ENCODE data around the gene WSB2.
A peak's percentile ranks its signal among the peaks of the same experiment; 100 is the strongest.
"Not testable (repeated sequence)": the region's sequence is repeated elsewhere in the genome, so short reads cannot be mapped to it uniquely, and the experiment has no call there.

The WSB2 gene

DNA sequence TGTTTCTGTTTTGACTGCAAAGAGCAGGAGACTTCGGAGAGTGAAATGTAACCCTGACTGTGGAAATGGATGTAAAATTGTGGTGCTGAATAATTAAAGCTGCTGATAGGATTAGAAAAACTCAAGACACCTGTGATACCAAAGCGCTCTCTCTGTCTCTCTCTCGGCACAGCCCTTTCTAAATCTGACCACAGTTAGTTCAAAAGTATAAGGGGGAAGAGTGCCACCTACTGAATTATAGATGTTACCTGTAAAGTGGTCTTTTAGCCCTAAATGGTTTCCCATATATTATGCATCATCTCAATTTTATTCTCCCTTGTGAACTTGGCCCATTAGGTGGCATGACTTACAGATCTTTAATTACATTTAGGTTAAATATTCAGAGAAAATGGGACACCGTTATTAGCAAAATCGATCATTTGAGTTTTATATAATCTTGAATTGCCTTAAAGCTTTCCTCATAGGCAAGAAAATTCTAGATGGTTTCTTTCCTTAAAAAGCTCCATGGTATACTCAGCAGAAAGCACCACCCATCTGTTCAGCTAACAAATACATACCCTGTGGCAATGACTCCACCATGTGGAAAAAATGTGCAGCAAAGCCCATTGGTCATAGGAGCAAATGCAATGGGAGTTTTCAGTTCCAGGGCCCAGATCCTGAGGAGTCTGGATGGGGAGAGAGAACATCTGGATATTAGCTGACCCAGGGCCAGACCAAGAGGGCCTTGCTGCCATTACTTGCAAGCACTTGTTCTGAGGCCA lies 26.4 kb downstream of the WSB2 start:
- no peaks in the 10 kb centered on the region for H3K4me1 ChIP-seq (ENCODE audit: insufficient read depth, low read length)
- H3K9me3 ChIP-seq (ENCODE audit: control insufficient read depth, insufficient read depth, low read length), result no peaks in the 10 kb centered on the region
- H3K36me3 ChIP-seq (ENCODE audit: insufficient read depth, low read length), result peaks cover 28% of the 10 kb centered on the region
- H3K9ac ChIP-seq (ENCODE audit: low read depth, low read length), result no peak overlapping the region

DNA sequence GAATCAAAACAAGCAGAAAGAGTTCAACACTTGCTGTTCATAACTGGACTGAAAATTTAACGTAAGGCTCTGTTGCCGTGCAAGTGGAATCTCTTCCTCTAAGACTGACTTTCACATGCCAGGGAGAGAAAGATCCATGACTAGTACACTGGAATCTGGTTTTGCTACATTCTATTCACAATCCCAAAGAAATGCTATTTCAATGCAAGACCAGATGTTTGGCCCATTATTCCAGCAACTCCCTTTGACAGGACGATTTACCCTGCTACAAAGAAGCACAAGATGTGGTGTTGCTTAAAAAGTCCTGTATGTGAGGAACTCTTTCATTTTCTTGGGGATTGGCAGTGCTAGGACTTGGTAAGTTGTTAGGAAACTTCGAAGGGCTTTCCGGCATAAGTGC lies 27.1 kb downstream of the WSB2 start:
- Histone ChIP-seq H3K9ac (ENCODE audit: low read depth, low read length) (no peak overlapping the region), H3K9me3 (ENCODE audit: control insufficient read depth, insufficient read depth, low read length) (no peaks in the 10 kb centered on the region), H3K4me1 (ENCODE audit: insufficient read depth, low read length) (no peaks in the 10 kb centered on the region), H3K36me3 (ENCODE audit: insufficient read depth, low read length) (peaks cover 24% of the 10 kb centered on the region)

DNA sequence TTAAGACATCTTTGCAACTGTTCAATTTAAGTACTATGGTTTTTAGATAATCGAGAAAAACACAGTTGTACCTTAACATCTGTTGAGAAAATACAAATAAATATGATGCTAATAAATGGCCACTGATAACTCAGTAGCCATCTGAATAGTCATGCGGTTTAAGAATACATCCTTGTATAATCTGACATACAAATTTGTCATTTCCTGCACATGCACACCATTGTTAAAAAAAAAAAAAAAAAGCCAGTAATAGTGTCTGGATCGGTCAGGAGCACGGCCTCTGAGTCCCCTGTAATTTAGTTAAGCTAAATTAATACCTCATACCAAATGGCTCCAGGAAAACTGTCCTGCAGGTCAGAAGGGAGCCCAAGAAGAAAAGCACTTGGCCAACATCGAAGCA lies 27.7 kb downstream of the WSB2 start:
- H3K4me1 ChIP-seq (ENCODE audit: insufficient read depth, low read length), result no peaks in the 10 kb centered on the region
- H3K9me3 ChIP-seq (ENCODE audit: control insufficient read depth, insufficient read depth, low read length), result no peaks in the 10 kb centered on the region
- H3K9ac ChIP-seq (ENCODE audit: low read depth, low read length), result no peak overlapping the region
- peaks cover 24% of the 10 kb centered on the region for H3K36me3 ChIP-seq (ENCODE audit: insufficient read depth, low read length)

DNA sequence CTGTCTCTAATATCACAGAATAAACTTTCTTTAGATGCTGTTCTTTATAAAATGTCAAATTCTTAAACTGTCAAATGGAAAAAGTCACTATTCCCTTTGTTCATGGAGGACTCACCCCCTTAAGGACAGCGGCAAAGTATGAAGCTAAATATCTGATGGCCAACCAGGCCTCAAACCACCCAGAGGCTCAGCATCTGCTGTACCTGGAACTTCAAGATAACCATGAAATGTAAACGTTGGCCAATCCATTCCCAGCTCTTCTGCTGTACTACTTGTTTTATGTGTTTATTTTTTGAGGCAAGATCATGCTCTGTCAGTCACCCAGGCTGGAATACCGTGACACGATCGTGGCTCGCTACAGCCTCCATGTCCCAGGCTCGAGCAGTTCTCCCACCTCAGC lies 28.8 kb downstream of the WSB2 start:
- no peaks in the 10 kb centered on the region for H3K9me3 ChIP-seq (ENCODE audit: control insufficient read depth, insufficient read depth, low read length)
- H3K36me3 ChIP-seq (ENCODE audit: insufficient read depth, low read length), result peaks cover 25% of the 10 kb centered on the region
- no peak overlapping the region for H3K9ac ChIP-seq (ENCODE audit: low read depth, low read length)
- H3K4me1 ChIP-seq (ENCODE audit: insufficient read depth, low read length), result no peaks in the 10 kb centered on the region

DNA sequence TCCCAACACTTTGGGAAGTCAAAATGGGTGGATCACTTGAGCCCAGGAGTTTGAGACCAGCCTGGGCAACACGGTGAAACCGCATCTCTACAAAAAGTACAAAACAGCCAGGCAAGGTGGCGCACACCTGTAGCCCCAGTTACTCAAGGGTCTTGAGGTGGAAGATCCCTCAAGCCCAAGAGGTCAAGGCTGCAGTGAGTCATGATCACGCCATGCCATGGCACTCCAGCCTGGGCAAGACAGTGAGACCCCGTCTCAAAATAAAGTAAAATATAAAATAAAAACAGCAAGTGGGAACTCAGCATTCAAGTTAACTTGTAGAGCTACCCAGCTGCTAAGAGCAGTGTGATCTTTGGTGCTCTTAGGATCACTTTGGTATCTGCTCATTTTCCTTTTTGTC lies 31.8 kb downstream of the WSB2 start:
- H3K4me1 ChIP-seq (ENCODE audit: insufficient read depth, low read length), result no peaks in the 10 kb centered on the region
- H3K9ac ChIP-seq (ENCODE audit: low read depth, low read length), result no peak overlapping the region
- peaks cover 34% of the 10 kb centered on the region for H3K36me3 ChIP-seq (ENCODE audit: insufficient read depth, low read length)
- no peaks in the 10 kb centered on the region for H3K9me3 ChIP-seq (ENCODE audit: control insufficient read depth, insufficient read depth, low read length)

DNA sequence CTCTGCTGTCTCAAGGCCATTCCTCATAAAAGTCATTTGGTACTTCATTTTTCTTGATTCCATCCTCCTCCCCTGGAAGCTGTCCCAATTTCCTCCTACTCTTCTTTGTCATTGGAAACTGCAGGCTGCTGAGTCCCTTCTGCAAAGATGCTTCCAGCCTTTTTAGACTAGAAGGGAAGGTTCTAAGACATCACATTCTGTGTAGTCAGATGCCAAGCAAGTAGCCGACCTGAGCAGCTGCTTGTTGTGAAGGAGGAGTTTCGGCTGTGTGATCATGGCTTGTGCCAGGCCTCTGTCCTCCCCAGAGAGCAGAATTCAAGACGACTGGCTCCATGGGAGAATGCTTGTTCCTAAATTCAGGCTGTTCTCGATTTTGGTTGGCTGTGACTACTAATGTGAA lies 35.8 kb downstream of the WSB2 start:
- Histone ChIP-seq H3K9me3 (ENCODE audit: control insufficient read depth, insufficient read depth, low read length) (no peaks in the 10 kb centered on the region), H3K36me3 (ENCODE audit: insufficient read depth, low read length) (peaks cover 31% of the 10 kb centered on the region), H3K9ac (ENCODE audit: low read depth, low read length) (no peak overlapping the region), H3K4me1 (ENCODE audit: insufficient read depth, low read length) (no peaks in the 10 kb centered on the region)

DNA sequence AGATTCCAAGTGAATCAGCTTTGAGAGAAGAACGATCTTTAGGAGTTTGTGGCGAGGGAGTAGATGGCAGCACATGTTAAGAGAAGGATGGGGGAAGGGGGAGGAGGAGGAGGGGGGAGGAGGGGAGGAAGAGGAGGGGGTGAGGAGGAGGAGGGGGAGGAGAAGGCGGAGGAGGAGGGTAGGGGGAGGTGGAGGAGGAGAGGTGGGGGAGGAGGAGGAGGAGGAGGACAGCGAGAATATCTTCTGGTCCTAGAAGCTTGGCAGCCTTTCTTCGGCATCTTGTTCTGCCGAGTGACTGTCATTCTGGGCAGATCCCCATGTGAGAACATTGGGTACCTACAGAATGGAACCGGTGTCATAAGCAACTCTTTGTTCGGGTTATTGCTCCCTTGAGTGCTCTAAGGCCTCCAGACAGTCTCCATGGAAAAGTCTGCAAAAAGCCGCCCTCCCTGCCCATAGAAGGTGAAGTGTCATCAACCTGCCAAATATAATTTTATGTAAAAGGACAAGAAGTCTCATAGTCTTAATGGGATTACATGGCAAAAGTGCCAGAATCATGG lies 37.6 kb downstream of the WSB2 start:
- Histone ChIP-seq H3K36me3 (ENCODE audit: insufficient read depth, low read length) (peaks cover 35% of the 10 kb centered on the region; the same call in 1 of the 2 replicates), H3K4me1 (ENCODE audit: insufficient read depth, low read length) (no peaks in the 10 kb centered on the region), H3K9me3 (ENCODE audit: control insufficient read depth, insufficient read depth, low read length) (no peaks in the 10 kb centered on the region), H3K9ac (ENCODE audit: low read depth, low read length) (no peak overlapping the region)

DNA sequence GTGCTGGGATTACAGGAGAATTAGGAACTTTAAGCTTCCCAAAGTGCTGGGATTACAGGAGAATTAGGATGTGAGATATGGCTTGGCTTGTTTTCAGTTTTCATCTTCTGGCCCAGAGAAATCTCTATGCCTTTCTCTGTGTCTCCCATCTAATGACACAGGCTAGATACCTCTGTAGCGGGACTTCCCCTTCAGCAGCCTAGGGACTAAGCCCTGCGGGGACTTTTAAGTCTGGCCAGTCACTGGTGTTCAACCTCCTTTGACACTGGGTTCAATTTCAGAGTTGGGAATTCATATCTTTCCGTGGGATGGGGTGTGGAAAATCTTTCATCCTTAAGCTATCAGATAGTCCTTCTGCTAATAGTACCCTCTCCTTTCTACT lies 38.3 kb downstream of the WSB2 start:
- Histone ChIP-seq H3K4me1 (ENCODE audit: insufficient read depth, low read length) (no peaks in the 10 kb centered on the region), H3K9ac (ENCODE audit: low read depth, low read length) (no peak overlapping the region), H3K9me3 (ENCODE audit: control insufficient read depth, insufficient read depth, low read length) (no peaks in the 10 kb centered on the region), H3K36me3 (ENCODE audit: insufficient read depth, low read length) (peaks cover 36% of the 10 kb centered on the region; the same call in 1 of the 2 replicates)

DNA sequence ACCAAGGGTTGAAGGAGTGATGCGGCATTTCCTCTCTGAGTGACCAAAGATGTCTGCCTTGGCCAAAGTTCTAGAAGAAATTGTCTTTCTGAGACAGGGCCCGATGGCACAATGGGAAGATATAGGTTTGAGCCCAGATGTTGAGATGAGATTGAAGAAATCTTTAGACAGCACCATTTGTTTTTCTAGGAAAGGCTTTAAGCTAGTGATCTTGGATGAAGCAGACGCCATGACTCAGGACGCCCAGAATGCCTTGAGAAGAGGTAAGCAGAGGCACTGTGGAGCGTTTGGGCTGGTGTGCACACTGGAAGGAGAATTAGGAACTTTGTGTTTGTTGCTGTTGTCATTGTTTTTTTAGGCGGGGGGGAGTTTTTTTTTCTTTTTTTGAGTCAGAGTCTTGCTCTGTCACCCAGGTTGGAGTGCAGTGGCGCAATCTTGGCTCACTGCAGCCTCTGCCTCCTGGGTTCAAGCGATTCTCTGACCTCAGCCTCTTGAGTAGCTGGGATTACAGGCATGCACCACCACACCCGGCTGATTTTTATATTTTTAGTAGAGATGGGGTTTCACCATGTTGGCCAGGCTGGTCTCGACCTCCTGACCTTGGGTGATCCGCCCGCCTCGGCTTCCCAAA lies 38.8 kb downstream of the WSB2 start:
- not testable (repeated sequence) for H3K9ac ChIP-seq (ENCODE audit: low read depth, low read length); H3K9me3 ChIP-seq (ENCODE audit: control insufficient read depth, insufficient read depth, low read length); H3K4me1 ChIP-seq (ENCODE audit: insufficient read depth, low read length)
- peaks cover 36% of the 10 kb centered on the region; the same call in 1 of the 2 replicates for H3K36me3 ChIP-seq (ENCODE audit: insufficient read depth, low read length)

DNA sequence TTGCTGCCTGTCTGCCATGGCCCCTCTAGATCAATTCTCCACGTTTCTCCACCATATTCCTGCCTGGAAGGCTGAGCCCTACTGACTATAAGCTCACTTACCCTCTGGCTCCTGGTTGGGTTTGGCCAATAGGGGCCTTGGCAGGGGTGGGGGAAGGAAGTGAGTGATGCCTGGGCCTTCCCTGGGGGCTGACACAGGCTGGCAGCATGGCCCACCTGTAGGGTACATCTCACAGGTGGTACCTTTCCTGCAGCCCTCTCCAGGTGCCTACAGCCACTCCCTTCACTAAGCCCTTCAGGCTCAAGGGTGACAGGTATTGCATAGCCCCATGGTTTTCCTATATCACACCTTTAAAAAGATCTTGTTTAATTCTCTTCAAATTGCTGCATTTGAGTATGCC lies 40.9 kb downstream of the WSB2 start:
- no peaks in the 10 kb centered on the region for H3K9me3 ChIP-seq (ENCODE audit: control insufficient read depth, insufficient read depth, low read length)
- no peak overlapping the region for H3K9ac ChIP-seq (ENCODE audit: low read depth, low read length)
- peaks cover 22% of the 10 kb centered on the region; the same call in 1 of the 2 replicates for H3K36me3 ChIP-seq (ENCODE audit: insufficient read depth, low read length)
- H3K4me1 ChIP-seq (ENCODE audit: insufficient read depth, low read length), result no peaks in the 10 kb centered on the region

DNA sequence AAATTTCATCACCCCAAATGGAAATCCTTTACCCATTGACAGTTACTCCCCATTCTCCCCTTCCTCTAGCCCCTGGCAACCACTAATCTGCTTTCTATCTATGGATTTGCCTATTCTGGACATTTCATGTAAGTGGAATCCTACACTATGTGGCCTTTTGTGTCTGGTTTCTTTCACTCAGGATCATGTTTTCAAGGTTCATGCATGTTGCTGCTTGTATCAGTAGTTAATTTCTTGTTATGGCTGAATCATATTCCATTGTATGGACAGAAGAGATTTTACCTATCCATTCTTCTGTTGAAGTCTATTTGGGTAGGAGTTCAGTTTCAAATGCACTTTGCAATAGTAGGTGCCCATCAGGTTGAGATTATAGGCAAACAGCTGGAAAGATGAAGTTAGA lies 43.1 kb downstream of the WSB2 start:
- Histone ChIP-seq H3K9ac (ENCODE audit: low read depth, low read length) (peak overlapping the region; percentile 86), H3K36me3 (ENCODE audit: insufficient read depth, low read length) (peaks cover 20% of the 10 kb centered on the region; the same call in 1 of the 2 replicates), H3K9me3 (ENCODE audit: control insufficient read depth, insufficient read depth, low read length) (no peaks in the 10 kb centered on the region), H3K4me1 (ENCODE audit: insufficient read depth, low read length) (no peaks in the 10 kb centered on the region)

DNA sequence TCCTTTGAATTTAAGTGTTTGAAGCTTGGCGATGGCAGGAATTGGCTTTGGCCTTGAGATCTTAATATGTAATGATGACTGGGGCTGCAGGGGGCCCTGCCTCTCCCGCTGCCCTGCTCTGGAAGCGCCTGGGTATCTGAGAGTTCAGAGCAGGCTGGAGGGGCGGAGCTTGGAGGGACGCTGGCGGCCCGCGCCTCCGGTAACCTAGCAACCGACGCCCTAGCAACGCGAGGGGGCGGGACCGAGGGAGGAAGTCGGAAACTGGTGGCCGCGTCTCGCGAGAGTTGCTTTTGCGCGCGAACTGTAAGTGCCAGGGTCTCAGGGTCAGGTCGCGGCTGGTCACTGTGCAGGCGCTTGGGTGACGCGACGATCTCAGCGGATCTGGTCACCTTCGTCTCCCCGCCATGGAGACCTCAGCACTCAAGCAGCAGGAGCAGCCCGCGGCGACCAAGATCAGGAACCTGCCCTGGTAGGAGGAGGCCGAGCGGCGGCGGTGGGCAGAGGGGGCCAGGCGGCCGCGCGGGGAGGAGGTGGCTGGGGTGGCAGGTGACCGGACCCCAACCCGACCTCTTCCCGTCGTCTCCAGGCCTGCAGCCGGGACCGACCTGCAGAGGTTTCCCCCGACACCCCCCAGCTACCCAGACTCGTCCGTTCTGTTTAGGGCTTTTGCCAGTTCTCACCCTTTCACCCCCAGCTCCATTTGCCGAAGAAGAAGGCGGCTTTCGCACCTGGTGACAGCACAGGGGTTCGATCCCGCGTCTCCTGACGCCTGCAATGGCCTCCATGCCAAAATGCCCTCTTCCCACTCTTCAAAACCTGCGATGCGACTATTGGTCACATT lies 44.3 kb downstream of the WSB2 start, which contains the start of gene RFC5:
TSS of gene RFC5 (plus strand) at position 280 of the 841 bp plus-strand sequence. CDS start at position 405, 125 bp downstream.
- no peaks in the 10 kb centered on the region for H3K4me1 ChIP-seq (ENCODE audit: insufficient read depth, low read length)
- H3K36me3 ChIP-seq (ENCODE audit: insufficient read depth, low read length), result peaks cover 18% of the 10 kb centered on the region; the same call in 1 of the 2 replicates
- peak within 1 kb of the TSS; percentile 86 for H3K9ac ChIP-seq (ENCODE audit: low read depth, low read length)
- no peaks in the 10 kb centered on the region for H3K9me3 ChIP-seq (ENCODE audit: control insufficient read depth, insufficient read depth, low read length)

DNA sequence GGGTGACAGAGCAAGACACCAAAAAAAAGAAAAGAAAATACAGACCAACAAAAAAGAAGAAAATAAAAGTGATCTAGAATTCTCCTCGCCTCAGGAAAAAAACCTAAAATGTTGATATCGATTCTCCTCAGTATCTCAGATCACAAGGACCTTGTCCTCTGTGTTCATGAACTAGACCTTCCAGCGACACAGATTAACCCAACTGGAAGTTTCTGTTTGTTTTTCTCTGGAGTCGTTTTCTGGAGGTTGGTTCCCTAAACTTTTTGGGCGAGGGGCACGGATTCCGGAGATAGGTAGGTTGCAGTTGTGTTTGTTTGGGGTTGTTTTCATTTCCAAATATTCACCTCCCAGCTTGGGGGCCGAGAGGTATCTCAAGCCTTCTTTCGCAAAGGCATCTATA lies 45.0 kb downstream of the WSB2 start:
- Histone ChIP-seq H3K9me3 (ENCODE audit: control insufficient read depth, insufficient read depth, low read length) (no peaks in the 10 kb centered on the region), H3K9ac (ENCODE audit: low read depth, low read length) (peak overlapping the region; percentile 8; the same call in 1 of the 2 replicates), H3K36me3 (ENCODE audit: insufficient read depth, low read length) (peaks cover 18% of the 10 kb centered on the region; the same call in 1 of the 2 replicates), H3K4me1 (ENCODE audit: insufficient read depth, low read length) (no peaks in the 10 kb centered on the region)

DNA sequence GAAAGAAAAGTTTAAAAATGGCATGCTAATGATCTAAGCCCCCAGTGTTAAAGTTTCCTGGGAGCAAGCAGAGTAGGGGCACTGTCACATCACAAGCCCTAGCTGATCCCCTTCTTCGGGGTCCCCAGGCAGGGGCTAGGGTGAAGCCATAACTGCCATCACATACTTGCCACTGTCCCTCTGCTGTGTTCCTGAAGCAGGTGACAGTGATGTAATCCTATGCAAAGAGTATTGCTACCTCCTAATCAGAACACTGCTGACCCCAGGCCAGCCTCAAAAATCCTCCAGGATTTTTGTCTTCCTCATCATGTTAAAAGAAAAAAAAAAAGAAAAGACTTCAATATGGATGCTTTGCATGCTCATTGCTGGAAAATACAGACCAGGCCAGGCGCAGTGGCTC lies 45.7 kb downstream of the WSB2 start:
- Histone ChIP-seq H3K9me3 (ENCODE audit: control insufficient read depth, insufficient read depth, low read length) (no peaks in the 10 kb centered on the region), H3K9ac (ENCODE audit: low read depth, low read length) (no peak overlapping the region), H3K4me1 (ENCODE audit: insufficient read depth, low read length) (no peaks in the 10 kb centered on the region), H3K36me3 (ENCODE audit: insufficient read depth, low read length) (peaks cover 14% of the 10 kb centered on the region; the same call in 1 of the 2 replicates)
